HepG2 (cell line): Measurements from ENCODE around the gene MT1A. TPM values are rescaled to one million over a fixed set of nuclear protein-coding genes. Genes with fewer than 3 reads are reported as not detected.

Experiments used
- DNMT1 ChIP-seq: sonication (generic); formaldehyde crosslinking; IDR thresholded peaks from 2 replicates; pipeline ENCODE4 v1.5.1; 2020; ENCODE audit warnings: mild to moderate bottlenecking, missing genetic modification reagents
- DNMT3B ChIP-seq: conservative IDR thresholded peaks from 2 replicates; pipeline ENCODE4 v1.6.1; 2016; ENCODE audit warnings: missing biosample characterization, control low read depth
- HES4 ChIP-seq: sonication (generic); formaldehyde crosslinking; IDR thresholded peaks from 2 replicates; pipeline ENCODE4 v1.9.0; 2021; ENCODE audit warnings: mild to moderate bottlenecking, missing genetic modification reagents, borderline replicate concordance
- RBM39 ChIP-seq: fragments of 200-400 bp; formaldehyde crosslinking; IDR thresholded peaks from one replicate; pipeline ENCODE4 v1.6.1; 2018; ENCODE audit warnings: antibody characterized with exemption, mild to moderate bottlenecking, low read depth, low read length; ENCODE audit not compliant: poor library complexity, severe bottlenecking
- TBL1XR1 ChIP-seq: fragments of 150-350 bp; IDR thresholded peaks from 2 replicates; pipeline ENCODE4 v1.6.1; 2014; ENCODE audit warnings: borderline replicate concordance, low read length; ENCODE audit not compliant: partially characterized antibody
- U2AF2 ChIP-seq: fragments of 200-400 bp; formaldehyde crosslinking; IDR thresholded peaks from 2 replicates; pipeline ENCODE4 v1.6.1; 2017; ENCODE audit warnings: low read depth, mild to moderate bottlenecking, low read length
- ZNF484 ChIP-seq: sonication (generic); formaldehyde crosslinking; IDR thresholded peaks from 2 replicates; pipeline ENCODE4 v1.5.1; 2020; ENCODE audit warnings: mild to moderate bottlenecking, low read depth, missing genetic modification reagents, borderline replicate concordance
- ZNF644 ChIP-seq: IDR thresholded peaks from 2 replicates; pipeline ENCODE4 v1.6.1; 2016; ENCODE audit warnings: low read depth
- ZSCAN29 ChIP-seq: sonication (generic); formaldehyde crosslinking; conservative IDR thresholded peaks from 2 replicates; pipeline ENCODE4 v1.4.0; 2020; ENCODE audit warnings: mild to moderate bottlenecking, missing genetic modification reagents
- polyA plus RNA-seq, 8 experiments: library from polyadenylated mRNA; depleted of rRNA in 3 of 8; stranded (reverse) in 7 of 8; unstranded in 1 of 8; fragments of >200 nt; fragmentation: Illumina TruSeq in 4 of 8; extraction: Trizol in 4 of 8; gene quantifications; 2 replicates each; pipeline versions ENCODE4 v1.2.1 to v1.2.3, GENCODE V29; 2011 to 2016; ENCODE audit warnings: low read depth in 4 of 8, missing spikeins in 1 of 8, mixed read lengths in 1 of 8; ENCODE audit not compliant: insufficient read depth in 1 of 8
- total RNA-seq, 5 experiments: library from RNA; depleted of rRNA; stranded (reverse); fragments of >200 nt; fragmentation: Illumina TruSeq; extraction: Trizol; gene quantifications; 2 replicates each; pipeline ENCODE4 v1.2.3, GENCODE V29; 2016; ENCODE audit warnings: low read depth in 1 of 5
- TF ChIP-seq, protein P1 (sequence below), 2 experiments: fragments of 450-650 bp in 1 of 2; sonication (generic) in 1 of 2; formaldehyde crosslinking in 1 of 2; IDR thresholded peaks; 2 replicates each; pipeline versions ENCODE4 v1.6.1 to v1.8.0; 2016 to 2022; ENCODE audit warnings: antibody characterized with exemption in 1 of 2, mild to moderate bottlenecking in 1 of 2, missing genetic modification reagents in 1 of 2
- TF ChIP-seq, protein P2 (sequence below): sonication (generic); formaldehyde crosslinking; IDR thresholded peaks from 2 replicates; pipeline ENCODE4 v1.4.0; 2020; ENCODE audit warnings: missing genetic modification reagents
- TF ChIP-seq, protein P3 (sequence below): IDR thresholded peaks from 2 replicates; pipeline ENCODE4 v1.6.1; 2016; ENCODE audit warnings: low read depth, control low read depth
- TF ChIP-seq, protein P4 (sequence below), 2 experiments: sonication (generic) in 1 of 2; formaldehyde crosslinking in 1 of 2; IDR thresholded peaks; 2 replicates each; pipeline versions ENCODE4 v1.5.1 to v1.6.1; 2011 to 2020; ENCODE audit warnings: borderline replicate concordance in 1 of 2, low read depth in 1 of 2, low read length in 1 of 2, mild to moderate bottlenecking in 1 of 2, missing genetic modification reagents in 1 of 2, moderate library complexity in 1 of 2

MT1A gene
- total and polyA plus RNA-seq, 2 of the 13 experiments (the other 11 are each of a cell fraction or from before 2014, with no cell fraction given), result 8.3 to 10.4 TPM

DNA sequence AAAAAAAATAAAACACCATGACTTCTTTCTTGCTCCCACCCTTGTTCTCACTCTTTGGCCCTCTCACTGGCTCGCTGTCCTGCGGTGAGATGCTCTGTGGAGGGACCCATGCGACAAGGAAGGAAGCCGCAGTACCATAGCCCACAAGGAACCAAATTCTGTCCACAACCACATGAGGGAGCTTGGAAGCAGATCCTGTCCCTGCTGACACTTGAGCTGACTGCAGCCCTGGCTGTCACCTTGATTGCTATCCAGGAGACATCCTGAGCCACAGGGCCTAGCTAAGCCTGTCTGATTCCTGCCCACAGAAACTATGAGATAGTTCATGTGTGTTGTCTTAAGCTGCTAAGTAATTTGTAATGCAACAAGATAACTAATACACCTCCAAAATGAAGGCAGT lies 34.9 kb upstream of the MT1A start (continued):
- TF ChIP-seq, protein P1, sequence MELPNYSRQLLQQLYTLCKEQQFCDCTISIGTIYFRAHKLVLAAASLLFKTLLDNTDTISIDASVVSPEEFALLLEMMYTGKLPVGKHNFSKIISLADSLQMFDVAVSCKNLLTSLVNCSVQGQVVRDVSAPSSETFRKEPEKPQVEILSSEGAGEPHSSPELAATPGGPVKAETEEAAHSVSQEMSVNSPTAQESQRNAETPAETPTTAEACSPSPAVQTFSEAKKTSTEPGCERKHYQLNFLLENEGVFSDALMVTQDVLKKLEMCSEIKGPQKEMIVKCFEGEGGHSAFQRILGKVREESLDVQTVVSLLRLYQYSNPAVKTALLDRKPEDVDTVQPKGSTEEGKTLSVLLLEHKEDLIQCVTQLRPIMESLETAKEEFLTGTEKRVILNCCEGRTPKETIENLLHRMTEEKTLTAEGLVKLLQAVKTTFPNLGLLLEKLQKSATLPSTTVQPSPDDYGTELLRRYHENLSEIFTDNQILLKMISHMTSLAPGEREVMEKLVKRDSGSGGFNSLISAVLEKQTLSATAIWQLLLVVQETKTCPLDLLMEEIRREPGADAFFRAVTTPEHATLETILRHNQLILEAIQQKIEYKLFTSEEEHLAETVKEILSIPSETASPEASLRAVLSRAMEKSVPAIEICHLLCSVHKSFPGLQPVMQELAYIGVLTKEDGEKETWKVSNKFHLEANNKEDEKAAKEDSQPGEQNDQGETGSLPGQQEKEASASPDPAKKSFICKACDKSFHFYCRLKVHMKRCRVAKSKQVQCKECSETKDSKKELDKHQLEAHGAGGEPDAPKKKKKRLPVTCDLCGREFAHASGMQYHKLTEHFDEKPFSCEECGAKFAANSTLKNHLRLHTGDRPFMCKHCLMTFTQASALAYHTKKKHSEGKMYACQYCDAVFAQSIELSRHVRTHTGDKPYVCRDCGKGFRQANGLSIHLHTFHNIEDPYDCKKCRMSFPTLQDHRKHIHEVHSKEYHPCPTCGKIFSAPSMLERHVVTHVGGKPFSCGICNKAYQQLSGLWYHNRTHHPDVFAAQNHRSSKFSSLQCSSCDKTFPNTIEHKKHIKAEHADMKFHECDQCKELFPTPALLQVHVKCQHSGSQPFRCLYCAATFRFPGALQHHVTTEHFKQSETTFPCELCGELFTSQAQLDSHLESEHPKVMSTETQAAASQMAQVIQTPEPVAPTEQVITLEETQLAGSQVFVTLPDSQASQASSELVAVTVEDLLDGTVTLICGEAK (IDR thresholded peaks at IDR 0.05), result no peak
- TF ChIP-seq, protein P1 (CRISPR knock-in tag; IDR thresholded peaks at IDR 0.05), result no peak
- TF ChIP-seq ZNF484 (CRISPR knock-in tag), result no peak
- TF ChIP-seq DNMT1 (CRISPR knock-in tag), result 0 out of 2 replicates have a peak, but pooled peaks have one; percentile 46
- no peak for TF ChIP-seq ZSCAN29 (CRISPR knock-in tag)
- TF ChIP-seq U2AF2, result no peak
- TF ChIP-seq, protein P2, sequence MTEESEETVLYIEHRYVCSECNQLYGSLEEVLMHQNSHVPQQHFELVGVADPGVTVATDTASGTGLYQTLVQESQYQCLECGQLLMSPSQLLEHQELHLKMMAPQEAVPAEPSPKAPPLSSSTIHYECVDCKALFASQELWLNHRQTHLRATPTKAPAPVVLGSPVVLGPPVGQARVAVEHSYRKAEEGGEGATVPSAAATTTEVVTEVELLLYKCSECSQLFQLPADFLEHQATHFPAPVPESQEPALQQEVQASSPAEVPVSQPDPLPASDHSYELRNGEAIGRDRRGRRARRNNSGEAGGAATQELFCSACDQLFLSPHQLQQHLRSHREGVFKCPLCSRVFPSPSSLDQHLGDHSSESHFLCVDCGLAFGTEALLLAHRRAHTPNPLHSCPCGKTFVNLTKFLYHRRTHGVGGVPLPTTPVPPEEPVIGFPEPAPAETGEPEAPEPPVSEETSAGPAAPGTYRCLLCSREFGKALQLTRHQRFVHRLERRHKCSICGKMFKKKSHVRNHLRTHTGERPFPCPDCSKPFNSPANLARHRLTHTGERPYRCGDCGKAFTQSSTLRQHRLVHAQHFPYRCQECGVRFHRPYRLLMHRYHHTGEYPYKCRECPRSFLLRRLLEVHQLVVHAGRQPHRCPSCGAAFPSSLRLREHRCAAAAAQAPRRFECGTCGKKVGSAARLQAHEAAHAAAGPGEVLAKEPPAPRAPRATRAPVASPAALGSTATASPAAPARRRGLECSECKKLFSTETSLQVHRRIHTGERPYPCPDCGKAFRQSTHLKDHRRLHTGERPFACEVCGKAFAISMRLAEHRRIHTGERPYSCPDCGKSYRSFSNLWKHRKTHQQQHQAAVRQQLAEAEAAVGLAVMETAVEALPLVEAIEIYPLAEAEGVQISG (CRISPR knock-in tag), result no peak
- TF ChIP-seq, protein P3, sequence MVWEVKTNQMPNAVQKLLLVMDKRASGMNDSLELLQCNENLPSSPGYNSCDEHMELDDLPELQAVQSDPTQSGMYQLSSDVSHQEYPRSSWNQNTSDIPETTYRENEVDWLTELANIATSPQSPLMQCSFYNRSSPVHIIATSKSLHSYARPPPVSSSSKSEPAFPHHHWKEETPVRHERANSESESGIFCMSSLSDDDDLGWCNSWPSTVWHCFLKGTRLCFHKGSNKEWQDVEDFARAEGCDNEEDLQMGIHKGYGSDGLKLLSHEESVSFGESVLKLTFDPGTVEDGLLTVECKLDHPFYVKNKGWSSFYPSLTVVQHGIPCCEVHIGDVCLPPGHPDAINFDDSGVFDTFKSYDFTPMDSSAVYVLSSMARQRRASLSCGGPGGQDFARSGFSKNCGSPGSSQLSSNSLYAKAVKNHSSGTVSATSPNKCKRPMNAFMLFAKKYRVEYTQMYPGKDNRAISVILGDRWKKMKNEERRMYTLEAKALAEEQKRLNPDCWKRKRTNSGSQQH (CRISPR knock-in tag), result 0 out of 2 replicates have a peak, but pooled peaks have one; percentile 41
- TF ChIP-seq RBM39, result no peak
- no peak for TF ChIP-seq DNMT3B
- no peak for TF ChIP-seq HES4 (CRISPR knock-in tag)
- TF ChIP-seq ZNF644 (CRISPR knock-in tag), result 0 out of 2 replicates have a peak, but pooled peaks have one; percentile 36
- no peak for TF ChIP-seq TBL1XR1
- TF ChIP-seq, protein P4, sequence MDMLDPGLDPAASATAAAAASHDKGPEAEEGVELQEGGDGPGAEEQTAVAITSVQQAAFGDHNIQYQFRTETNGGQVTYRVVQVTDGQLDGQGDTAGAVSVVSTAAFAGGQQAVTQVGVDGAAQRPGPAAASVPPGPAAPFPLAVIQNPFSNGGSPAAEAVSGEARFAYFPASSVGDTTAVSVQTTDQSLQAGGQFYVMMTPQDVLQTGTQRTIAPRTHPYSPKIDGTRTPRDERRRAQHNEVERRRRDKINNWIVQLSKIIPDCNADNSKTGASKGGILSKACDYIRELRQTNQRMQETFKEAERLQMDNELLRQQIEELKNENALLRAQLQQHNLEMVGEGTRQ (IDR thresholded peaks at IDR 0.05; ENCODE audit: low read depth, low read length), result no peak
- TF ChIP-seq, protein P4 (CRISPR knock-in tag; IDR thresholded peaks at IDR 0.05; ENCODE audit: borderline replicate concordance), result no peak
